ENCODE measurements around the gene NDST3.

DNA sequence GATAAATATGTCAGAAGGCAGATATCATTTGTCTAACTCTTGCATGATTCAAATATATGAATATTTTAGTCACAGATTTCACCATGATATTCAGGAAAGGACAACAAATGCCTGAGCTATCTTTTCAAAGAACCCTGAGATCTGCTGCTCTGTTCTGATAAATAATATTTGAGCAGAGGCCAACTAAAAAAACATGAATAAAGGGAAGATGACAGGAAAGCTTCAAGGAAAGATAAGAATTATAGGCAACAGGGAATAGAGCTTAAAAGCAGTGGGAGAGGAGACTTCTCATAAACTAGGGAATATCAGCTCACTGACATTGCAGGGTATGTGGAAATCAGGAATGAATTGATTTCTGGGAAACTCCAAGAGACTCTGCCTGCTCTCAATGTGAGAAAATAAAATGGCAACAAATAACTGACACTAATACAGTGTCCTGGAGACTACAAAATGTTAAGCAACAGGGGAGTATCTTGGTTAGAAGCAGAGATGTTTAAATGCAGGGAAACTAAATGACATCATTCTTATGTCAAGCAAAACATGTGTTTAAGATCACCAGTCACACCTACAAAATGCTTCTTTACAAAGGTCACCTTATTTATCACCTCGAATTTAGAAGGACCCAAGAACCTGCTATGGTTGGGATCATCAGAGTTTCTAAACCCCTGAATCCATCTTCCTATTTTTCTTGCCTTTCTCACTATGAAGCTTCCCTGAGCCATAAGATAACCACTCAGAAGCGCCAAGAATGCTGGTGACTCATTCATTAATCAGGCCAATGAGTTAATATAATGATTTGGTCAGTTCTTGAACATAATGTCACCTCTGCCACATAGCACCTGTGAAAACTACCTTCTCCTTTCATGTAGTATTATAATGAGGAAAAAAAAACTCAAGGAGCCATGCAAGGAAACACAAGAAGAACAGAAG is 78.1 kb downstream of the NDST3 start:
- TF ChIP-seq, protein P1, sequence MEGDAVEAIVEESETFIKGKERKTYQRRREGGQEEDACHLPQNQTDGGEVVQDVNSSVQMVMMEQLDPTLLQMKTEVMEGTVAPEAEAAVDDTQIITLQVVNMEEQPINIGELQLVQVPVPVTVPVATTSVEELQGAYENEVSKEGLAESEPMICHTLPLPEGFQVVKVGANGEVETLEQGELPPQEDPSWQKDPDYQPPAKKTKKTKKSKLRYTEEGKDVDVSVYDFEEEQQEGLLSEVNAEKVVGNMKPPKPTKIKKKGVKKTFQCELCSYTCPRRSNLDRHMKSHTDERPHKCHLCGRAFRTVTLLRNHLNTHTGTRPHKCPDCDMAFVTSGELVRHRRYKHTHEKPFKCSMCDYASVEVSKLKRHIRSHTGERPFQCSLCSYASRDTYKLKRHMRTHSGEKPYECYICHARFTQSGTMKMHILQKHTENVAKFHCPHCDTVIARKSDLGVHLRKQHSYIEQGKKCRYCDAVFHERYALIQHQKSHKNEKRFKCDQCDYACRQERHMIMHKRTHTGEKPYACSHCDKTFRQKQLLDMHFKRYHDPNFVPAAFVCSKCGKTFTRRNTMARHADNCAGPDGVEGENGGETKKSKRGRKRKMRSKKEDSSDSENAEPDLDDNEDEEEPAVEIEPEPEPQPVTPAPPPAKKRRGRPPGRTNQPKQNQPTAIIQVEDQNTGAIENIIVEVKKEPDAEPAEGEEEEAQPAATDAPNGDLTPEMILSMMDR (IDR thresholded peaks at IDR 0.05; ENCODE audit: low read length), result no peak
- TF ChIP-seq EZH2 (optimal IDR thresholded peaks at IDR 0.05; ENCODE audit: low read depth, low read length) (no peak), EZH2phosphoT487 (IDR thresholded peaks at IDR 0.05; ENCODE audit: low read length) (no peak)
